GM12875 (cell line): ENCODE data around the gene CD99L2.

Experiments used
- H3K4me3 ChIP-seq: one replicate; pipeline ENCODE4 v1.5.1; 2011; ENCODE audit warnings: low read depth, low read length, control low read depth
- CTCF ChIP-seq: IDR thresholded peaks from 2 replicates; pipeline ENCODE4 v1.5.1; 2011; ENCODE audit warnings: low read depth, mild to moderate bottlenecking, control low read depth, inconsistent platforms, low read length, moderate library complexity, borderline replicate concordance; ENCODE audit not compliant: insufficient read depth

The CD99L2 gene

DNA sequence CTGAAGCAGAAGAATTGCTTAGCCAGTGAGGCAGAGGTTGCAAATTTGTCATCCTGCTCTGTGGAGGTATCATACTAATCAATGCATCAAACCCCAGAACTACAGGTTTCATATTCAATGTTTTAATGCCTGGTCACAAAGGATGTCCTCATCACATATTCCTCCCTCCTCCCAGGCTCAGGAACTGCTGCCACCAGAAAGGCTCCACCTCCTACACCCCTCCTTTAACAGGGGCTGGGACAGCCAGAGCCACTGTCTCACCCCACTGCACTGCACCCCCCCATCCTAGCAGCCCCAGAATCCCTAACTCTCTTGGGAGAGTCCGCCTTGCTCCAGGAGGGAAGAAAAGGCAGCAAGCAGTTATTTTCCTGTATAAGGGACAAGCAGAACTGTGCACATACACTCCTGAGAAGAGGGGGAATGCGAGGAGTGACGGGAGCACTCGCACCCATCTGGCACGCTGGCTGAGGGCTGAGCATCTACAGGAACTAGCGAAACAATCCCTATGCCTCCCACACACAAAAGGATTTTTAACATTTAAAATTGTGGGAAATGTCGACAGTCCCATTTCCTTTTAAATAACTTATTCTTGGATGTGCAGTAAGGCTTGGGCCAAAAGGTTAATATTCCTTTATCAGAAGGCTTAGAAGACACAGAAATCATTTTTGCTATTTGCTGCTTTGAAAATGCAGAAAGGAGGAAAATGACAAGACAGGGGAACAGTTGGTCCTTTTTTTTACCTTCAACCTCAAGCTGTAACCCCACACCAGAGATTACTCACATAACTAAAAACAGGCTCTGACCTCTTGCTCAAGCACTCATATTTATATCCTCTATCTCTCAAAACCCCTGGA is 27.8 kb downstream of the CD99L2 start:
- H3K4me3 ChIP-seq, result no peak overlapping the region
- no peak for TF ChIP-seq CTCF

DNA sequence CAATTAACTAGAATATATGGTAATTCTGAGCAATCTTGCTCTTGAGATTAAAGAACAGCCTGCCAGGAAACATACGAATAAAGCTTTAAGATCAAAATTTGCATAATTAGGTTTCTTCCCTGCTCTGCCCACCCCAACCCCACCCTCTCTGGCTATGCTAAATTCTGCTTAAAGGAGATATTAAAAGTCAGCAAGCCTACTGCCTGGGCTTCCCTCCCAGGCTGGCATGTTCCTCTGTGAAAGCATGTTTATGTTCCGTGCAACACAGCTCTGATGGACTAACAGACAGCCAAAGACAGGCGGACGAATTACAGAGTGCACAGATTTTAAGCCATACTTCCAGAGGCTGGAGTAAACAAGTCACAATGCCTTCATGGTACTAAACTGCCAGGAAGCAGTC is 28.4 kb downstream of the CD99L2 start:
- no peak for TF ChIP-seq CTCF
- H3K4me3 ChIP-seq, result no peak overlapping the region

- no peak overlapping the region for H3K4me3 ChIP-seq
- no peak for TF ChIP-seq CTCF
Measured at GRCh38 chrX:150869450-150869849, 29.0 kb downstream of the CD99L2 start.

- no peak overlapping the region for H3K4me3 ChIP-seq
- TF ChIP-seq CTCF, result no peak
Measured at GRCh38 chrX:150868625-150869024, 29.8 kb downstream of the CD99L2 start.

GRCh38 chrX:150864127-150864526 is 34.3 kb downstream of the CD99L2 start:
- no peak for TF ChIP-seq CTCF
- H3K4me3 ChIP-seq, result no peak overlapping the region

GRCh38 chrX:150863191-150863590 is 35.3 kb downstream of the CD99L2 start:
- H3K4me3 ChIP-seq, result no peak overlapping the region
- TF ChIP-seq CTCF, result no peak

- no peak overlapping the region for H3K4me3 ChIP-seq
- no peak for TF ChIP-seq CTCF
Measured at GRCh38 chrX:150857453-150857852, 41.0 kb downstream of the CD99L2 start.
